Liver (tissue), 9 donors: ENCODE data around the gene PKHD1. TPM values are rescaled to one million over a fixed set of nuclear protein-coding genes. Genes with fewer than 3 reads are reported as not detected.

ENCODE experiments used
- DNase-seq: peaks from one replicate; pipeline ENCODE4 v3.0.0-alpha.2; 2017; ENCODE audit warnings: low spot score
- H3K27ac ChIP-seq, 2 donors: one replicate each; pipeline ENCODE4 v1.7.0; 2013; ENCODE audit warnings: inconsistent platforms in 2 of 2, low read length in 2 of 2, control low read depth in 1 of 2, low read depth in 1 of 2, mild to moderate bottlenecking in 1 of 2
- H3K27me3 ChIP-seq, 4 donors: one replicate each; pipeline versions ENCODE4 v1.6.1 to v1.7.0; 2013; ENCODE audit warnings: low read length in 3 of 4, inconsistent platforms in 1 of 4, mild to moderate bottlenecking in 1 of 4, moderate library complexity in 1 of 4; ENCODE audit not compliant: control insufficient read depth in 4 of 4, insufficient read depth in 4 of 4
- H3K36me3 ChIP-seq, 4 donors: one replicate each; pipeline versions ENCODE4 v1.6.1 to v1.7.0; 2013; ENCODE audit warnings: low read length in 3 of 4, mild to moderate bottlenecking in 3 of 4, low read depth in 1 of 4, moderate library complexity in 1 of 4; ENCODE audit not compliant: control insufficient read depth in 4 of 4, insufficient read depth in 3 of 4
- H3K4me1 ChIP-seq, 4 donors: one replicate each; pipeline versions ENCODE4 v1.6.1 to v1.7.0; 2013; ENCODE audit warnings: low read length in 3 of 4, mild to moderate bottlenecking in 3 of 4, moderate library complexity in 1 of 4; ENCODE audit not compliant: control insufficient read depth in 4 of 4, insufficient read depth in 4 of 4
- H3K4me3 ChIP-seq, 3 donors: one replicate each; pipeline versions ENCODE4 v1.6.1 to v1.7.0; 2013; ENCODE audit warnings: low read length in 3 of 3, control low read depth in 1 of 3, low read depth in 1 of 3, mild to moderate bottlenecking in 1 of 3
- H3K9ac ChIP-seq, 2 donors: one replicate each; pipeline ENCODE4 v1.7.0; 2013; ENCODE audit warnings: low read length in 2 of 2, mild to moderate bottlenecking in 2 of 2, moderate library complexity in 2 of 2, control low read depth in 1 of 2, low read depth in 1 of 2
- H3K9me3 ChIP-seq, 4 donors: one replicate each; pipeline versions ENCODE4 v1.6.1 to v1.7.0; 2013; ENCODE audit warnings: low read length in 3 of 4; ENCODE audit not compliant: control insufficient read depth in 4 of 4
- ATF3 ChIP-seq: IDR thresholded peaks from 2 replicates; pipeline ENCODE4 v1.6.1; 2016; ENCODE audit warnings: antibody characterized with exemption
- EGR1 ChIP-seq, 2 donors: IDR thresholded peaks; 2 replicates each; pipeline ENCODE4 v1.6.1; 2016 to 2018; ENCODE audit warnings: antibody characterized with exemption in 2 of 2, low read depth in 2 of 2
- FOXA1 ChIP-seq: IDR thresholded peaks from 2 replicates; pipeline ENCODE4 v1.6.1; 2016; ENCODE audit warnings: antibody characterized with exemption
- FOXA2 ChIP-seq: IDR thresholded peaks from 2 replicates; pipeline ENCODE4 v1.6.1; 2016; ENCODE audit warnings: antibody characterized with exemption
- GABPA ChIP-seq, 2 donors: IDR thresholded peaks in 1 of 2; conservative IDR thresholded peaks in 1 of 2; 2 replicates each; pipeline ENCODE4 v1.6.1; 2016; ENCODE audit warnings: antibody characterized with exemption in 2 of 2, mild to moderate bottlenecking in 1 of 2, moderate library complexity in 1 of 2
- HNF4G ChIP-seq: IDR thresholded peaks from 2 replicates; pipeline ENCODE4 v1.6.1; 2016; ENCODE audit warnings: antibody characterized with exemption
- JUND ChIP-seq, 2 donors: IDR thresholded peaks; 2 replicates each; pipeline ENCODE4 v1.6.1; 2016; ENCODE audit warnings: antibody characterized with exemption in 2 of 2
- NR2F2 ChIP-seq: IDR thresholded peaks from 2 replicates; pipeline ENCODE4 v1.6.1; 2016; ENCODE audit warnings: antibody characterized with exemption
- RAD21 ChIP-seq, 2 donors: IDR thresholded peaks; 2 replicates each; pipeline ENCODE4 v1.6.1; 2016; ENCODE audit warnings: antibody characterized with exemption in 2 of 2, mild to moderate bottlenecking in 2 of 2
- RXRA ChIP-seq, 2 donors: IDR thresholded peaks; 2 replicates each; pipeline ENCODE4 v1.6.1; 2017 to 2018; ENCODE audit warnings: antibody characterized with exemption in 2 of 2, mild to moderate bottlenecking in 1 of 2
- SP1 ChIP-seq: IDR thresholded peaks from 2 replicates; pipeline ENCODE4 v1.6.1; 2018; ENCODE audit warnings: antibody characterized with exemption, mild to moderate bottlenecking
- TAF1 ChIP-seq: conservative IDR thresholded peaks from 2 replicates; pipeline ENCODE4 v1.6.1; 2016; ENCODE audit warnings: antibody characterized with exemption, mild to moderate bottlenecking
- ZBTB33 ChIP-seq: IDR thresholded peaks from 2 replicates; pipeline ENCODE4 v1.6.1; 2016; ENCODE audit warnings: antibody characterized with exemption
- WGBS: extraction: QIAGEN DNeasy Blood & Tissue Kit; methylation state at CpG from one replicate; pipeline ENCODE4 v1.1.7; 2013; 5-methylcytosine and 5-hydroxymethylcytosine counted together
- polyA plus RNA-seq, 2 donors: library from polyadenylated mRNA; stranded (reverse) in 1 of 2; unstranded in 1 of 2; fragments of 200-250 nt in 1 of 2; fragments of >200 nt in 1 of 2; fragmentation: Nextera tagmentation in 1 of 2; extraction: Ambion mirVana in 1 of 2; gene quantifications; one replicate each; pipeline versions ENCODE4 v1.2.1 to v1.2.3, GENCODE V29; 2013 to 2015
- total RNA-seq, 2 donors: library from RNA; depleted of rRNA; stranded (reverse); fragments of >200 nt; gene quantifications; one replicate each; pipeline ENCODE4 v1.2.3, GENCODE V29; 2014
- TF ChIP-seq, protein P1 (sequence below): fragments of 150-350 bp; IDR thresholded peaks from 2 replicates; pipeline ENCODE4 v1.5.1; 2017; ENCODE audit warnings: improper control_type of control experiment, low read depth, low read length; ENCODE audit not compliant: missing input control
- TF ChIP-seq, protein P2 (sequence below): IDR thresholded peaks from 2 replicates; pipeline ENCODE4 v1.6.1; 2016; ENCODE audit warnings: antibody characterized with exemption, mild to moderate bottlenecking
- donor health status: healthy.
- donor health status: healthy.
- donor health status: healthy.
- donor health status: healthy.
- donor health status: healthy.

PKHD1 gene
- total and polyA plus RNA-seq, 4 donors = 0.45 to 10.6 (median 3.2) TPM

- Histone ChIP-seq H3K4me3 (no peak overlapping the region), H3K4me1 (no peaks in the 10 kb centered on the region), H3K27ac (no peak overlapping the region), H3K36me3 (no peaks in the 10 kb centered on the region), H3K27me3 (no peaks in the 10 kb centered on the region), H3K9me3 (no peaks in the 10 kb centered on the region), H3K9ac (no peak overlapping the region)
- WGBS = 96% methylated on average over 4 of the region's 4 CpGs
- no peak for DNase-seq
- TF ChIP-seq ATF3 (no peak), HNF4G (no peak), EGR1 (IDR thresholded peaks at IDR 0.05; ENCODE audit: low read depth in 2 of 2) (no peak), RXRA (IDR thresholded peaks at IDR 0.05) (no peak), ZBTB33 (no peak), FOXA1 (no peak), GABPA (IDR thresholded peaks at IDR 0.05 in 1 of 2, conservative IDR thresholded peaks at IDR 0.05 in 1 of 2) (no peak), NR2F2 (no peak)
- TF ChIP-seq, protein P1, sequence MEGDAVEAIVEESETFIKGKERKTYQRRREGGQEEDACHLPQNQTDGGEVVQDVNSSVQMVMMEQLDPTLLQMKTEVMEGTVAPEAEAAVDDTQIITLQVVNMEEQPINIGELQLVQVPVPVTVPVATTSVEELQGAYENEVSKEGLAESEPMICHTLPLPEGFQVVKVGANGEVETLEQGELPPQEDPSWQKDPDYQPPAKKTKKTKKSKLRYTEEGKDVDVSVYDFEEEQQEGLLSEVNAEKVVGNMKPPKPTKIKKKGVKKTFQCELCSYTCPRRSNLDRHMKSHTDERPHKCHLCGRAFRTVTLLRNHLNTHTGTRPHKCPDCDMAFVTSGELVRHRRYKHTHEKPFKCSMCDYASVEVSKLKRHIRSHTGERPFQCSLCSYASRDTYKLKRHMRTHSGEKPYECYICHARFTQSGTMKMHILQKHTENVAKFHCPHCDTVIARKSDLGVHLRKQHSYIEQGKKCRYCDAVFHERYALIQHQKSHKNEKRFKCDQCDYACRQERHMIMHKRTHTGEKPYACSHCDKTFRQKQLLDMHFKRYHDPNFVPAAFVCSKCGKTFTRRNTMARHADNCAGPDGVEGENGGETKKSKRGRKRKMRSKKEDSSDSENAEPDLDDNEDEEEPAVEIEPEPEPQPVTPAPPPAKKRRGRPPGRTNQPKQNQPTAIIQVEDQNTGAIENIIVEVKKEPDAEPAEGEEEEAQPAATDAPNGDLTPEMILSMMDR = no peak
- TF ChIP-seq, protein P2, sequence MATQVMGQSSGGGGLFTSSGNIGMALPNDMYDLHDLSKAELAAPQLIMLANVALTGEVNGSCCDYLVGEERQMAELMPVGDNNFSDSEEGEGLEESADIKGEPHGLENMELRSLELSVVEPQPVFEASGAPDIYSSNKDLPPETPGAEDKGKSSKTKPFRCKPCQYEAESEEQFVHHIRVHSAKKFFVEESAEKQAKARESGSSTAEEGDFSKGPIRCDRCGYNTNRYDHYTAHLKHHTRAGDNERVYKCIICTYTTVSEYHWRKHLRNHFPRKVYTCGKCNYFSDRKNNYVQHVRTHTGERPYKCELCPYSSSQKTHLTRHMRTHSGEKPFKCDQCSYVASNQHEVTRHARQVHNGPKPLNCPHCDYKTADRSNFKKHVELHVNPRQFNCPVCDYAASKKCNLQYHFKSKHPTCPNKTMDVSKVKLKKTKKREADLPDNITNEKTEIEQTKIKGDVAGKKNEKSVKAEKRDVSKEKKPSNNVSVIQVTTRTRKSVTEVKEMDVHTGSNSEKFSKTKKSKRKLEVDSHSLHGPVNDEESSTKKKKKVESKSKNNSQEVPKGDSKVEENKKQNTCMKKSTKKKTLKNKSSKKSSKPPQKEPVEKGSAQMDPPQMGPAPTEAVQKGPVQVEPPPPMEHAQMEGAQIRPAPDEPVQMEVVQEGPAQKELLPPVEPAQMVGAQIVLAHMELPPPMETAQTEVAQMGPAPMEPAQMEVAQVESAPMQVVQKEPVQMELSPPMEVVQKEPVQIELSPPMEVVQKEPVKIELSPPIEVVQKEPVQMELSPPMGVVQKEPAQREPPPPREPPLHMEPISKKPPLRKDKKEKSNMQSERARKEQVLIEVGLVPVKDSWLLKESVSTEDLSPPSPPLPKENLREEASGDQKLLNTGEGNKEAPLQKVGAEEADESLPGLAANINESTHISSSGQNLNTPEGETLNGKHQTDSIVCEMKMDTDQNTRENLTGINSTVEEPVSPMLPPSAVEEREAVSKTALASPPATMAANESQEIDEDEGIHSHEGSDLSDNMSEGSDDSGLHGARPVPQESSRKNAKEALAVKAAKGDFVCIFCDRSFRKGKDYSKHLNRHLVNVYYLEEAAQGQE = no peak
These were observed 461.8 kb downstream of the PKHD1 start for GRCh38 chr6:51625566-51625965.

DNA sequence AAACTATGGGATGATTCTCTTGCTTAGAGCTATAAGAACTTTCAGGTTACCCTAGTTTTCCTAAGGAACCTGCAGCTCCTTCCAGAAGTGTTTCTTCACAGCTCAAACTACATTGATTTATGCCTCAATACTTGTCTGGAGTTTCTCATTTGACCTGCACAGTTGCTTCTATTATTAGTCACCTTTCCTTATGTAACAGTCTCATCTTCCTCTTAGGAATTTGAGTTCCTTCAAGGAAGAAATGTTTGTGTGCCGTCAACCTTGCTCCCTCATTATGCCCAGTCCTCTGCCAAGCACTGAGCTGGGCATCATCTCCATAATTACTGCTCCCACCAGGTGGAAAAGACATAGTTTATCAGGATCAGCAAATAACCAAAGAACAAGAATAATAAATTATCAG lies 466.4 kb downstream of the PKHD1 start:
- H3K4me3 ChIP-seq = no peak overlapping the region
- 90% methylated on average over 1 of the region's 1 CpG for WGBS
- peaks cover 0 to 11% (median 1%) of the 10 kb centered on the region in 4 donors for H3K4me1 ChIP-seq
- no peaks in the 10 kb centered on the region for H3K27me3 ChIP-seq
- H3K9me3 ChIP-seq = no peaks in the 10 kb centered on the region
- no peaks in the 10 kb centered on the region for H3K36me3 ChIP-seq
- no peak overlapping the region for H3K27ac ChIP-seq
- no peak for DNase-seq
- no peak overlapping the region for H3K9ac ChIP-seq
- TF ChIP-seq SP1 (no peak), TAF1 (no peak), RAD21 (IDR thresholded peaks at IDR 0.05) (no peak), HNF4G (no peak), JUND (IDR thresholded peaks at IDR 0.05) (no peak), NR2F2 (no peak), FOXA2 (no peak), EGR1 (IDR thresholded peaks at IDR 0.05; ENCODE audit: low read depth in 2 of 2) (no peak), ZBTB33 (no peak), ATF3 (no peak), RXRA (IDR thresholded peaks at IDR 0.05) (no peak)
- TF ChIP-seq, protein P2 = no peak
- TF ChIP-seq, protein P1 = no peak
